HG03060 (cell line): Measurements from ENCODE around the gene AIRE.

Experiments used
- ATAC-seq: cut with Tn5 transposase; IDR thresholded peaks from one replicate; pipeline ENCODE4 v1.9.1; 2021; ENCODE audit warnings: low read depth, moderate number of reproducible peaks; ENCODE audit not compliant: unreplicated experiment

AIRE gene

GRCh38 chr21:44303490-44303981 lies 17.9 kb downstream of the AIRE start:
- no peak for ATAC-seq

- ATAC-seq = no peak
Observed at GRCh38 chr21:44304011-44304616, 18.4 kb downstream of the AIRE start.

GRCh38 chr21:44304877-44305293 lies 19.2 kb downstream of the AIRE start:
- no peak for ATAC-seq

- no peak for ATAC-seq
Observed at GRCh38 chr21:44305691-44306090, 20.0 kb downstream of the AIRE start.

- ATAC-seq = no peak
Observed at GRCh38 chr21:44306936-44307704, 21.4 kb downstream of the AIRE start.

- no peak for ATAC-seq
Observed at GRCh38 chr21:44310628-44311507, 25.2 kb downstream of the AIRE start.

- ATAC-seq = no peak
Observed at GRCh38 chr21:44312089-44312488, 26.4 kb downstream of the AIRE start.

GRCh38 chr21:44312716-44313115 lies 27.0 kb downstream of the AIRE start:
- ATAC-seq = no peak

- ATAC-seq = no peak
Observed at GRCh38 chr21:44313451-44313850, 27.8 kb downstream of the AIRE start.

- no peak for ATAC-seq
Observed at GRCh38 chr21:44314128-44314527, 28.5 kb downstream of the AIRE start.

- no peak for ATAC-seq
Observed at GRCh38 chr21:44314561-44314960, 28.9 kb downstream of the AIRE start.

- ATAC-seq = no peak
Observed at GRCh38 chr21:44315691-44316203, 30.1 kb downstream of the AIRE start.

GRCh38 chr21:44316277-44316900 lies 30.7 kb downstream of the AIRE start:
- no peak for ATAC-seq

- ATAC-seq = no peak
Observed at GRCh38 chr21:44317241-44317782, 31.6 kb downstream of the AIRE start.

- ATAC-seq = no peak
Observed at GRCh38 chr21:44317871-44318270, 32.2 kb downstream of the AIRE start.

GRCh38 chr21:44318489-44319285 lies 33.0 kb downstream of the AIRE start:
- no peak for ATAC-seq

- ATAC-seq = no peak
Observed at GRCh38 chr21:44319407-44320065, 33.9 kb downstream of the AIRE start.

GRCh38 chr21:44320847-44321246 lies 35.2 kb downstream of the AIRE start:
- ATAC-seq = no peak
